ENCODE measurements around the gene CRISPLD2. TPM values are rescaled to one million over a fixed set of nuclear protein-coding genes. Genes with fewer than 3 reads are reported as not detected.
"Not testable (repeated sequence)": the region's sequence is repeated elsewhere in the genome, so short reads cannot be mapped to it uniquely, and the experiment has no call there.

The CRISPLD2 gene
- total RNA-seq, 4 donors from 2014 or later = 174 to 411 (median 219) TPM

DNA sequence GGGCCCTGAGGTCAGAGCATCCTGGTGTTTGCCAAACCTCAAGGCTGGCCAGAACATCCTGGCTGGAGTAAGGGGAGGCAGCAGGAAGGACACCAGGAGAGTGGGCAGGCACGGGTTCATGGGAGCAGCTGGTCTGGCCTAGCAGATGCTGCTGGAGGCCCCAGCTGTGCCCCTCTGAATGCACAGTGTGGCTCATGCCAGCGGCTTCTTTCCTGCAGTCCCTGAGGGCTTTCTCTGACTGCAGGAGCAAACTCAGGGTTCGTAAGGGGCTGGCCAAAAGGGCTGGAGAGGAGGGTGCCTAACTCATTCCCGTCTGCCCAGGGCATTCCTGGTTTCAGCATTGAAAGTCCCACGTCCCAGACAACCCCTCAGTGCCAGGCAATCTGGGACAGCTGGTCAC is 112.9 kb downstream of the CRISPLD2 start:
- no peak for ATAC-seq
- H3K9me3 ChIP-seq = no peaks in the 10 kb centered on the region
- H3K27me3 ChIP-seq = no peaks in the 10 kb centered on the region
- TF ChIP-seq CTCF (IDR thresholded peaks at IDR 0.05) (no peak), POLR2A (IDR thresholded peaks at IDR 0.05) (no peak), POLR2AphosphoS5 (IDR thresholded peaks at IDR 0.05) (no peak), EP300 (IDR thresholded peaks at IDR 0.05) (no peak)
- H3K36me3 ChIP-seq = no peaks in the 10 kb centered on the region
- peak overlapping the region in 3 of 4 donors; percentile 73 to 77 (median 76) for H3K27ac ChIP-seq
- peaks cover 0 to 53% (median 24%) of the 10 kb centered on the region in 3 donors for H3K4me1 ChIP-seq
- H3K4me3 ChIP-seq = no peak overlapping the region
- WGBS, 2 donors (ENCODE audit: low coverage in 1 of 2) = no CpG with 5 or more reads among the region's 5 CpGs

DNA sequence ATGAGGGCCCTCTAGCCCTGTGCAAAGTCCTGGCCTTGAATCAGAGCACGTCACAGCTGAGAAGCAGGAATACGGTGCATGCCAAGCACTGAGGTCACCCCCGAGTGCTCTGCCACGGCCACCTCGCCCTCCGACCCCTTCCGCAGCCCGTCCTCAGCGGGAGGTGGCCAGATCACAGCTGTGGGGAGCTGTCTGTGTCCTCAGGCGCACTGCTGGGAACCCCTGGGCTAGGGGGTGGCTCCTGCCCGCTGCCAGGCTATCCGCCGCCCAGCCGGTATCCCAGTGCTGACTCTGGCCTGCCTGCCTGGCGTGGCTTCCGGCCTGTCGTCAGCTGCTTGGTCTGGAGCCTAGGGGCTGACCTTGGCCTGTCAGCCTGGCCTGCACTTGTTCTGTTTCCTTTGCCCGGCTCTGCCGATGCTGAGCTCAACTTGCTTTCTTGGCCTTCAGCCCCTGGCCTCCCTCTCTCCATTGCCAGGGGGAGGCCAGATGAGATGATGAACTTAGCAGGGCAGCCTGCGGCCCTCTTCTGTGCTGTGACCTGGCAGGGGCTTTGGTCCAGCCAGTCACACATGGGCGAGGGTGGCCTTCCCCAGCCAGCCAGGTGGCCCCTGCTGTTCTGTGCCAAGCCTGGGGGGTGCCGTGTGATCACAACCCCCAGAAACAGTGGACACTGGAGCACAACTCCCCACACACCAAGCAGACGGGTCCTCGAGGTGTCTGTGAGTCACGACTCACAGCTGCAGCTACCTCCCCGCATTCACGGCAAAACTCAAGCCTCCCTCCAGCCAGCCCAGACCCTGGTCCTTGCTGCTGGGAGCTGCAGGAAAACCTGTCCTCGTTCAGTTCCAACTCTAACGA is 114.2 kb downstream of the CRISPLD2 start:
- peak overlapping the region in 3 of 4 donors; percentile 73 to 77 (median 76) for H3K27ac ChIP-seq
- H3K36me3 ChIP-seq = no peaks in the 10 kb centered on the region
- no peaks in the 10 kb centered on the region for H3K9me3 ChIP-seq
- H3K27me3 ChIP-seq = no peaks in the 10 kb centered on the region
- H3K4me1 ChIP-seq = peaks cover 0 to 40% (median 14%) of the 10 kb centered on the region in 3 donors
- ATAC-seq = peak; percentile 87
- no peak overlapping the region for H3K4me3 ChIP-seq
- TF ChIP-seq POLR2A (IDR thresholded peaks at IDR 0.05) (no peak), POLR2AphosphoS5 (IDR thresholded peaks at IDR 0.05) (peak; percentile 46), EP300 (IDR thresholded peaks at IDR 0.05) (no peak), CTCF (IDR thresholded peaks at IDR 0.05) (no peak)
- WGBS, 2 donors (ENCODE audit: low coverage in 1 of 2) = 63 to 77% methylated on average over 2 to 8 of the region's 29 CpGs

DNA sequence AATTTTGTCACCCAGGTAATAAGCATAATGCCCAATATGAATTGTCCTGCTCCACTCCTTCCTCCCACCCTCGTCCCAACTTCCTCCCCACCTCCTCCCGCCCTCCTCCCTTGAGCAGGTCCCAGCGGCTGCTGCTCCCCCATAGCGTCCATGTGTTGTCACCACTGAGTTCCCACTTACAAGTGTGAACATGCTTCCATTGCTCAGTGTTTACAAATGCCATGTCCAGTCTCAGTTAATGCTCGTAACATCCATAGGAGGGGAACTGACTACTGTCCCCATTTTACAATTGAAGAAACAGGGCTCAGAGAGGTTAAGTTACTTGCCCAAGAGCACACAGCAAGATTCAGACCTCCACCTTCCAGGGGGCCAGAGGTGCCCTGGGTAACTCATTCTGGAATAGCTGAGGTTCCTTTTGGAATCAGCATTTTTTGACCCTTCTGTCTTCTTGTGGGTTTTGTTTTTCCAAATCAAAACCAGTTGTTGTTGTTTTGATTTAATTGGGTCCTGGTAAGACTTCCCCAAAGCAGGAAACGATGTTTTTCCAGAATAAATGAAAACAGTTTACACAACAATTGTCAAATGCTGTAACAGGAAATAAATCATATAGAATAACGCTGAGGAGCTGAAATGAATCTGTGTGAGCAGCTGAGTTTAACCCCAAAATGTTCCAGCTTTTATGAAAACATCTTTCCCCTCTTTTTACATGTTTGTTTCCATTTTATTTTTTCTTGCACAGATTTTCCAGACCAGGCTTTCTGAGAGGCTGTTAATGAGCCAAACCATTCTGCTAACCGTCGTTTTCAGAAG is 117.6 kb downstream of the CRISPLD2 start:
- ATAC-seq = no peak
- no peaks in the 10 kb centered on the region for H3K36me3 ChIP-seq
- TF ChIP-seq EP300 (IDR thresholded peaks at IDR 0.05) (no peak), POLR2A (IDR thresholded peaks at IDR 0.05) (no peak), POLR2AphosphoS5 (IDR thresholded peaks at IDR 0.05) (no peak), CTCF (IDR thresholded peaks at IDR 0.05) (no peak)
- H3K27me3 ChIP-seq = no peaks in the 10 kb centered on the region
- peaks cover 0 to 32% (median 6%) of the 10 kb centered on the region in 3 donors for H3K4me1 ChIP-seq
- no peak overlapping the region for H3K27ac ChIP-seq
- 62 to 68% methylated on average over 6 of the region's 9 CpGs for WGBS, 2 donors (ENCODE audit: low coverage in 1 of 2)
- no peaks in the 10 kb centered on the region for H3K9me3 ChIP-seq
- H3K4me3 ChIP-seq = no peak overlapping the region

- WGBS, 2 donors (ENCODE audit: low coverage in 1 of 2) = 74% methylated on average over 5 of the region's 6 CpGs; no CpG with 5 or more reads in 1 of the 2 donors
- peaks cover 0 to 20% (median 6%) of the 10 kb centered on the region in 3 donors for H3K4me1 ChIP-seq
- not testable (repeated sequence) for ATAC-seq, H3K9me3 ChIP-seq, H3K27ac ChIP-seq, H3K27me3 ChIP-seq, H3K36me3 ChIP-seq, H3K4me3 ChIP-seq
Observed at GRCh38 chr16:84938616-84939015, 118.8 kb downstream of the CRISPLD2 start.
